DMS153 (cell line): Measurements from ENCODE around the gene VTI1A.
"Not testable (repeated sequence)": the region's sequence is repeated elsewhere in the genome, so short reads cannot be mapped to it uniquely, and the experiment has no call there.

ENCODE experiments used
- DNase-seq: peaks from one replicate; lab custom pipeline; 2025; lab: John Stamatoyannopoulos, UW

Gene VTI1A

DNA sequence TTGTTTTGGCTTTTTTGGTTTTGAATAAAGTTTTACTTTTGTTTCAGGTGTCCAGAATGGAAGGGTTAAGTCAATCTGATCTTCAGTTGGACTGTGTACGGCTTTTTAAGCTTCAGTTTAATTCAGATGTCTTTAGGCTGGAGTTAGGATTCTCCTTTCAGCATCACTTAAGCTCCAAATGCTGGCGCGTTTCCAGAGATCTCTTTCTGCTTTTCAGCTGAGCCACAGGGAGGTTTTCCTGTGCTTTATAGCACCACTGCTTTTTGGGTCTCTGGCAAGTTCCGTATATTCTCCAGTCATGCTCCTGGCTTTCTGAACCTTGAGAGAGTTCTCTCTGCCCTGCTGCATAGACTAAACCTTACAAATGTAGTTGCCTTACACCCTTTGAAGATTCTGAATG lies 60.0 kb downstream of the VTI1A start:
- no peak for DNase-seq

DNA sequence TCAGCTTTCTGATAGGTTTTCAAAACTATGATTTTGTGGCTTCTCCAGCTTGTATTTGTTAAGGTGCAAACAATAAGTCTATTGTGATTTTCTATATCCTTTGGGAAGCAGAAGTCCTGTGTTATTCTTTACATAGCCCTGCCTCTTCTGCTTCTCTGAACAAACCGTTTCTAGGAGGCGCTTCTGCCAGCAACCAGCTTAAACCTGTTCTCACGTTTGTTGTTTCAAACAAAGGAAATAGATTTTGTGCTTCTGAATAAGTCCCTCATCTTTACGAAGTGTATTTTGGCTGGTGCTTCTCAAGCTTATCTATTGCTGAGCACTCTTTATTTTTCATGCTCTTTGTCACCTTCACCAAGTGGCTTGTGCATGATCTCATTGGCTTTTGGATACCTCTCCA lies 61.0 kb downstream of the VTI1A start:
- DNase-seq: no peak

- no peak for DNase-seq
Observed at GRCh38 chr10:112509558-112510291, 62.7 kb downstream of the VTI1A start.

GRCh38 chr10:112510384-112510783 lies 63.4 kb downstream of the VTI1A start:
- no peak for DNase-seq

- no peak for DNase-seq
Observed at GRCh38 chr10:112512294-112512693, 65.3 kb downstream of the VTI1A start.

DNA sequence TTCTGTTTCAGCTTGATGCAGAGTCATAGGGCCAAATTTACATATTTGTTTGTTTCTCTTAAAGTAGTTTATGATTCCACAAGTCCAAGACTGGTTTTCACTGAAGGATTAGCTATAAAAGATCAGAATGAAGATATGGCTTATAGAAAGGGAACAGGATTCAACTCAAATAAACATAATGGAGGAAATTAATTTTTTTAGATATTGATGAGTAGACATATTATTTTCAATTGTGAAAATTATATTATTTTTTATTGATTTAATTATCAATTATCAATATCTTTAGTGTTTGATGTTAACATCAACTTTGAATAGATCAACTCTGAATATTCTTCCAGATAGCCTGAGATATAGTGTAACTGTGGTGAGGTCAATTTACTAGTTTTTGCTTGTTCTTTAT lies 68.1 kb downstream of the VTI1A start:
- DNase-seq: no peak

- DNase-seq: no peak
Observed at GRCh38 chr10:112515852-112516251, 68.8 kb downstream of the VTI1A start.

- DNase-seq: peak; percentile 7
Observed at GRCh38 chr10:112517451-112517862, 70.4 kb downstream of the VTI1A start.

DNA sequence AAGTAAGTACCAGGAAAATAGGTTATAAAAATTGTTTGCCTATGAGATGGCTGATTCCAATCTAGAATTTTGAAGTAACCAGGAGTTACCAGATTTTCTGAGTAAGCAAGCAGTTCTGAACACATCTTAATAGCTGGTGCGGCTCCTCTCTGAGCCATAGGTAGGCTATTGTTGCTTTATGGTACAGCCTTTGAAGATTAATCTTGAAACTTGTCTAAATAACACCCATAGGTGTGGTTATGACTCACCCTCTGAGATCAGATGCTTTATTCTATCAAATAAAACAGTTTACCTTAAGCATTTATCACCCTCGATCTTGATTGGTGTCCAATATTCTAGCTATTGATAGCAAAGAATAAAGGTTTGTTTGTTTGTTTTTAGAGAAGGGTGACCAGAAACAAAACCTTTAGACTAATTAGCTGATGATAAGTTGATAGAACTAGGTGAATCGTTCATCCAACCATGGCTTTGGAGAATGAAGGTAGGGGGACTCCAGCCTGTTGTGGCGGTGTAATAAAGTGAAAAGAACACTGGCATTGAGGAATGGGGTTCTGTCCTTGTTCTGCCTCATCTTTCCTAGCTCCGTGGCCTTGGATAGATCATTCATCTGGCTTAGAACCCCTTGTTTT lies 72.2 kb downstream of the VTI1A start:
- no peak for DNase-seq

- no peak for DNase-seq
Observed at GRCh38 chr10:112520914-112521313, 73.9 kb downstream of the VTI1A start.

GRCh38 chr10:112524641-112525040 lies 77.6 kb downstream of the VTI1A start:
- no peak for DNase-seq

DNA sequence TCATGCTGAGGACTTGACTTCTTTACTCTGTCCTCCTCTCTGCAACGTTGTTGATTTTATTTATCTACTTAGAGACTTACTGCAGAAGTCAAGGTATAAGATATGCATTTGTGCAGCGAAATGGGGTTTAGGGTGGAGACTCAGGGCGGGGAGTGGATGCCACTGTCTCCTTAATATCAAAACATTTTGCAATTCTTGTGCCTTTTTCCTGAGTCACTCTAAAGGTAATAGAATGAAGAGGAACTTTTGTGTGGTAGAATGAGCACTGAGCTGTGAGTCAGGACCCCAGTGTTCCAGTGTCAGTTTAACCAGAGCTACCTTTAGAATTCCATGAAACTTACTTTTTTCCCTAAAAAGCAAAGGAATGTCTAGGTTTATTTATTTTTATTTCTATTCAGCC lies 78.2 kb downstream of the VTI1A start:
- DNase-seq: no peak

GRCh38 chr10:112526139-112526538 lies 79.1 kb downstream of the VTI1A start:
- DNase-seq: no peak

DNA sequence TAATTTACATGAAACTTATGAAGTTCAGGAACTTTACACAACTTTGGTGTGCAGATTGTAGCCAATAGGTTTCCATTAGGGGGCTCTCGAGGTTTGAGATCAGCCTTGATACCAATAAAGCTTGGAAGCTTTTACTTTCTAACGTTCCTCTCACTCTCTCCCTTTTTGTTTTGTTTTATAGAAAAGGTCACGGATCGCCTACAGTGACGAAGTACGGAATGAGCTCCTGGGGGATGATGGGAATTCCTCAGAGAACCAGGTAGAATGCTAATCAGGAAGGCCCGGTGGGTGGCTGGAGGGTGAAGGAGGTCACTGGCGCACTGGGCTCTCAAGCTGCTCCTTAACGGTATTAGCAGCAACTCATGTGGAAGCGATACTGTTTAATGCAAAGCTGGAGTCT lies 79.9 kb downstream of the VTI1A start:
- no peak for DNase-seq

DNA sequence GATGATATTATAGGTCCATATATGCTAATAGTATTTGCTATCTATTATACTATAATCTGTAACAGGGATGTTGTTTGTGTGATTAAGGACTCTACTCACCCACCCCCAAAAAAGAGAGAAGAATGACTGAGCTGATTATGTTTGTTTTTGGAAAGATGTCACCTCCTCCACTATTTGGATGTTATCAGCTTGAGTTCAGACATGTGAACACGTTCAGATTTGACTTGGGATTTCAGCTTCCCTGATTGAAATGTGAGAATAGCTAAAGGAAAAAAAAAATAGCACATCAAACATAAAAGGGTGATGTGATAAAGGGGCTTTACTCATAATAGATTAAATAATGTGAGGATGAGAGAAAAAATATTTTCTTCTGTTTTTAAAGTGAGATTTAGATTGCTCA lies 81.2 kb downstream of the VTI1A start:
- no peak for DNase-seq

- no peak for DNase-seq
Observed at GRCh38 chr10:112531421-112531820, 84.4 kb downstream of the VTI1A start.

DNA sequence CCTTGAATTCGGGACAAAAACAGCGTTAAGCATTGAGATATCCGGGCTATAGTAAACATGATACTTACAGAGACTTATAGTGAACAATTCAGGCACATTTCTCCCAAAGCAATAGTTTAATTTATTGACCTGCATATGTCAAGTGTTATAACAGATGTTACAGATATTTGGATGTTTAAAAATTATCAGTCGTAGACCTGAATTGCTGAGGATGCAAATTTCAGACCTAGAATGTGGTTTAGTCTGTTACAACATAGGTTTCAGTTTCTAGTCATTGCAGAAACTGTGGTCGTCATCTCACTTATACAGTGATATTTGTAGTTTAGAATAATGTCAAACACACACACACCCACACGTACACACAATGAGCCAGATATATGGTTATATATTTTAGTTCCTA lies 85.2 kb downstream of the VTI1A start:
- no peak for DNase-seq

GRCh38 chr10:112532956-112533355 lies 85.9 kb downstream of the VTI1A start:
- no peak for DNase-seq

GRCh38 chr10:112533916-112534315 lies 86.9 kb downstream of the VTI1A start:
- DNase-seq: no peak

GRCh38 chr10:112535531-112535951 lies 88.5 kb downstream of the VTI1A start:
- no peak for DNase-seq

DNA sequence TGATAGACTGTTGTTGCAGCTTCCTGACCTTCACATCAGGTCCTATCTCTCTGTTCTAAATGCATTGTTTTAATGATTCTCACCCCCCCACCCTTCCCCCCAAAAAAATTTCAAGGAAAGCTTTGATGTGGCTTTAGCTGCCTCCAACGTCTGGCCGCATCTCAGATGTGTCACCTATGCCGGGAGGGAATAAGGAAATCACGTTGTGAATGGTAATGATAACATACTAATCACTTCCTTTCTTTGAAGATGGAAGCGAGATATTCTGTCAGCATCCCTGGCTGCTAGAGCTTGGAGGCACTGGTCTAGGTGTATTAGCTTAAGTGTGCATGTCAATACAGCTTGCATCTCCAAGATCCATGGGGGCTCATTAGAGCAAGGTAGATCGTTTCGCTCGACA lies 89.6 kb downstream of the VTI1A start:
- no peak for DNase-seq

- no peak for DNase-seq
Observed at GRCh38 chr10:112538168-112538567, 91.2 kb downstream of the VTI1A start.

- no peak for DNase-seq
Observed at GRCh38 chr10:112539340-112539739, 92.3 kb downstream of the VTI1A start.

DNA sequence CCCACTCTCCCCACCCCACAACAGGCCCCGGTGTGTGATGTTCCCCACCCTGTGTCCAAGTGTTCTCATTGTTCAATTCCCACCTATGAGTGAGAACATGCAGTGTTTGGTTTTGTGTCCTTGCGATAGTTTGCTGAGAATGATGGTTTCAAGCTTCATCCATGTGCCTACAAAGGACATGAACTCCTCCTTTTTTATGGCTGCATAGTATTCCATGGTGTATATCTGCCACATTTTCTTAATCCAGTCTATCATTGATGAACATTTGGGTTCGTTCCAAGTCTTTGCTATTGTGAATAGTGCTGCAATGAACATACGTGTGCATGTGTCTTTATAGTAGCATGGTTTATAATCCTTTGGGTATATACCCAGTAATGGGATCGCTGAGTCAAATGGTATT lies 95.8 kb downstream of the VTI1A start:
- DNase-seq: not testable (repeated sequence)
